Osteoblast (primary cell): ENCODE measurements around the gene SCLY. TPM values are rescaled to one million over a fixed set of nuclear protein-coding genes. Genes with fewer than 3 reads are reported as not detected.

Experiments
- DNase-seq: peaks from one replicate; pipeline ENCODE4 v3.0.0; 2011; ENCODE audit warnings: low spot score, mixed read lengths; ENCODE audit not compliant: insufficient read length; ENCODE audit errors: missing footprints
- H2AFZ ChIP-seq: 2 replicates; pipeline ENCODE4 v1.6.0; 2011; ENCODE audit warnings: mild to moderate bottlenecking, low read length
- H3K27ac ChIP-seq: 2 replicates; pipeline ENCODE4 v1.5.1; 2011; ENCODE audit warnings: mild to moderate bottlenecking, low read depth, low read length, moderate library complexity
- H3K27me3 ChIP-seq: 2 replicates; pipeline ENCODE4 v1.6.0; 2012; ENCODE audit warnings: mild to moderate bottlenecking, control low read depth, inconsistent platforms, low read length, moderate library complexity; ENCODE audit not compliant: insufficient read depth
- H3K36me3 ChIP-seq: 2 replicates; pipeline ENCODE4 v1.5.1; 2011; ENCODE audit warnings: mild to moderate bottlenecking, low read length, control low read depth, moderate library complexity; ENCODE audit not compliant: insufficient read depth
- H3K4me1 ChIP-seq: 2 replicates; pipeline ENCODE4 v1.5.1; 2011; ENCODE audit warnings: mild to moderate bottlenecking, low read length, control low read depth, moderate library complexity; ENCODE audit not compliant: insufficient read depth
- H3K4me2 ChIP-seq: 2 replicates; pipeline ENCODE4 v1.6.0; 2011; ENCODE audit warnings: mild to moderate bottlenecking, low read length; ENCODE audit not compliant: insufficient read depth
- H3K4me3 ChIP-seq: fragments of 200-600 bp; sonication (generic); 3 replicates; pipeline ENCODE4 v1.5.1; 2012; ENCODE audit warnings: mild to moderate bottlenecking, low read length, inconsistent platforms; ENCODE audit not compliant: insufficient read depth
- H3K79me2 ChIP-seq: 2 replicates; pipeline ENCODE4 v1.6.0; 2012; ENCODE audit warnings: mild to moderate bottlenecking, low read length, control low read depth, inconsistent platforms; ENCODE audit not compliant: insufficient read depth
- H3K9me3 ChIP-seq: 2 replicates; pipeline ENCODE4 v1.5.1; 2011; ENCODE audit warnings: low read depth, low read length, control low read depth
- H4K20me1 ChIP-seq: 2 replicates; pipeline ENCODE4 v1.6.0; 2012; ENCODE audit warnings: mild to moderate bottlenecking, low read length, control low read depth; ENCODE audit not compliant: insufficient read depth
- total RNA-seq: library from RNA; depleted of rRNA; stranded (reverse); fragments of >200 nt; gene quantifications from 2 replicates; pipeline ENCODE4 v1.2.3, GENCODE V29; 2012
- TF ChIP-seq, protein P1 (sequence below): IDR thresholded peaks from 2 replicates; pipeline ENCODE4 v1.5.1; 2011; ENCODE audit warnings: mild to moderate bottlenecking, low read depth, low read length, moderate library complexity; ENCODE audit errors: extremely low read depth

Gene SCLY
- total RNA-seq, 1 donor: 11.6 TPM

DNA sequence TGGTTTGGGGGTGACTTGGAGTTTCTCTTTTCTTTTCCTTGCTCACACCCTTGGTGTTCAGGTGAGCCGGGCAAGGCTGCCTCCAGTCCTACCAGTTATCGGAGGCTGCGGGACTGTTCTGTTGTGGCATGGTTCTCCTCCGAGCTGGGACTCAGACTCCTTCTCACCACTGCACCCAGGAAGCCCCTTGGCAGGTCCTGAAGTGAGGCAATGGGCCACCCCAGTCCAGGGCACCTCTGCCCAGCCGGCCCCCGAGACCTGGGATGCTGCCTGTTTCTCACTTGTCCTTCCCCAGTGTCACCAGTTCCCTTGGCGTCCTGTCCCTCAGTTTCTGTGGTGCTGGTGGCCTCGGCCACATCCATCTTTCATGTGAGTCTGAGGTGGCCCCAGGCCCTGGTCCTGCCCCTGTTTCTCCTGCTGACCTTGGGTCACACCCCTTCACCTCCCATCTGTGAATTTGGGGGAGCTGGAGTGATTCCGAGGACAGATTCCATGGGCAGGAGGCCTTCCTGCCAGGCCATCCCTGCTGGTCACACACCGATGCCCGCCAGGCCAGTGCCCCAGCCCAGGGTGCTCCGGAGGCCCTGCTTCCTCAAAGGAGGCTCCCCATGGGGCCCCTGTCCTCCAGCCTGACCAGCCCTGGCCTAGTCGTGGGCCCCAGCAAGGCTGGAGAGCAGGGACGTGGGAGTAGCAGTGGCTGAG is 71.1 kb downstream of the SCLY start:
- no peak overlapping the region for H2AFZ ChIP-seq
- H3K4me3 ChIP-seq: no peak overlapping the region
- H4K20me1 ChIP-seq: no peaks in the 10 kb centered on the region
- H3K27me3 ChIP-seq: no peaks in the 10 kb centered on the region
- TF ChIP-seq, protein P1, sequence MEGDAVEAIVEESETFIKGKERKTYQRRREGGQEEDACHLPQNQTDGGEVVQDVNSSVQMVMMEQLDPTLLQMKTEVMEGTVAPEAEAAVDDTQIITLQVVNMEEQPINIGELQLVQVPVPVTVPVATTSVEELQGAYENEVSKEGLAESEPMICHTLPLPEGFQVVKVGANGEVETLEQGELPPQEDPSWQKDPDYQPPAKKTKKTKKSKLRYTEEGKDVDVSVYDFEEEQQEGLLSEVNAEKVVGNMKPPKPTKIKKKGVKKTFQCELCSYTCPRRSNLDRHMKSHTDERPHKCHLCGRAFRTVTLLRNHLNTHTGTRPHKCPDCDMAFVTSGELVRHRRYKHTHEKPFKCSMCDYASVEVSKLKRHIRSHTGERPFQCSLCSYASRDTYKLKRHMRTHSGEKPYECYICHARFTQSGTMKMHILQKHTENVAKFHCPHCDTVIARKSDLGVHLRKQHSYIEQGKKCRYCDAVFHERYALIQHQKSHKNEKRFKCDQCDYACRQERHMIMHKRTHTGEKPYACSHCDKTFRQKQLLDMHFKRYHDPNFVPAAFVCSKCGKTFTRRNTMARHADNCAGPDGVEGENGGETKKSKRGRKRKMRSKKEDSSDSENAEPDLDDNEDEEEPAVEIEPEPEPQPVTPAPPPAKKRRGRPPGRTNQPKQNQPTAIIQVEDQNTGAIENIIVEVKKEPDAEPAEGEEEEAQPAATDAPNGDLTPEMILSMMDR: no peak
- peaks cover 11% of the 10 kb centered on the region for H3K4me1 ChIP-seq
- no peaks in the 10 kb centered on the region for H3K36me3 ChIP-seq
- no peak overlapping the region for H3K4me2 ChIP-seq
- no peak overlapping the region for H3K27ac ChIP-seq
- no peaks in the 10 kb centered on the region for H3K9me3 ChIP-seq
- no peaks in the 10 kb centered on the region for H3K79me2 ChIP-seq
- DNase-seq: peak; percentile 74

DNA sequence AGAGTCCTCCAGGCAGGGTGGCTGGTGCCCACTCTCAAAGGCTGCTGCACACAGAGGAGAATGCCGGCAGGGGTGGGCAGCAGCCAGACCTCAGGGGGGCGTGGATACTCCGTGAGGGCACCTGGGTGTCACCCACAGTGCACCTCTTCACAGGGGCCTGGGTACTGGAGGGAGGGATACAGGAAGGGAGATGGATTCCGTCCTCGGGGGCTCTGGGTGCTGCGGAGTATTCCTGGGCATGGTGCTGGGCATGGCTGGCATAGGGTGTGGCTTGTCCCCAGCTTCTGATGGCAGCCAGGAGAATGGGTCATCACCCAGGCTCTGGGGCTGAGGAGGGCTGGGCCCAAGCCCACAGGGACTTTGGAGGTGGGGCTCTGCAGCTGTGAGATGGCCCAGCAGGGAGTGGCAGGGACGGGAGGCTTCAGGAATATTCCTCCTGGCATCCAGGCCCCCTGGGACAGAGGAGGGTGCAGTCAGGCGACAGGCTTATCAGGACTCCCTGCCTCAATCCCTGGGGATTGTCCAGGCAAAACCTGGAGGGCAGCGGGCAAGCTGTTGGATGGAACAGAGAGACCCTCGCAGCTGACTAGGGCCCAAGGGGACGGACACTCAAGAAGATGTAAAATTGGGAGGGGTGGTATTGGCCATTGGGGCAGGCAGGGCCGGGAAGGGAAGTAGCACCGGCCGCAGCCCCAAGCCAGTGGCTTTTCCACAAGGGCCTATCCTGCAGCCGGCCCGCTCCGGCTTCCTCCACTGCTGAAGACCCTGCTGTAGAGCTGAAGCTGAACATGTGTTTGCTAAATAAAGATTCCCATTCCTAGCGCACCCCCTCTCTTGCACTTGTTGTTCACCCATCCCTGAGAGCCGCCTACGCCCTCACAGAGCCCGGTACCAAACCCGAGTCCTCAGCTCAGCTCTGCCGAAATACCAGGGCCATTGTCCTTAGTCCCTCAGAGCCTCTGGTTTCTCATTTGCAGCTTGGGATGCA is 72.0 kb downstream of the SCLY start:
- H3K27ac ChIP-seq: no peak overlapping the region

DNA sequence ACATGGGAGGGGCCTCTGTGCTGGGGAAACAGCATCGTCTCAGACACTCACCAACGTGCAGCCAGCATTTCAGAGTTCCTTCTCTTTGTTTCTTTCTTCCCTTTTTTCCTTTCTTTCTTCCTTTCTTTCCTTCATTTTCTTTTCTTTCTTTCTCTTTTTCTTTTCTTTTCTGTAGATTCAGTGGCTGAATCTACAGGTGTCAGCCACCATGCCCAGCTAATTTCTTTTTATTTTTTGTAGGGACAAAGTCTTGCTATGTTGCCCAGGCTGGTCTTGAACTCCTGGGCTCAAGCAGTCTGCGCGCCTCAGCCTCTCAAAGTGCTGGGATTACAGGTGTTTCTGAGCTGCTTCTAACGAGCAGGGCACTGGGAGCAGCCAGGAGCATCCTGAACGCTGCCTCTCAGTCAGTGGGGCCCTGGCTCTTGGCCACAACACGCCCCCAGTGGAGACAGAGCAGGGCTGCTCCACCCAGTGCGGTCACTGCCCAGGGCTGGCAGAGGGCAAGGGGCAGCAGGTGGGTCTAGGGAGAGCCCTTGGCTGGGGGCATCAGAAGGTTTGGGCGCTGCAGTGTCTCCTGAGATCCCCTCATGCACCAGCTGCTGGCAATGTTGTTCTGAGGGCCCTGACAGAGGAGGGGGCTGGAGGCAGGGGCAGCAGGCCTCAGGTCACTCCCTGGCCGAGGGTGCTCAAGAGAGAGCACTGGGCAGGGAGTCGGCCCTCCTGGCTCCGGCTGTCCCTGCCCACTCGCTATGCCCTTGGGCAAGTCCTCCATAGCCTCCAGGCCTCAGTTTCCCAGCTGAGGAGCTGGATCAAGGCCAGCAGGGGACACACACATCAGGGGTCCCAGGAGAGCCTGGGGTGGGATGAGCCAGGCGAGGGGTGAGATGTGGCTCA is 72.9 kb downstream of the SCLY start:
- DNase-seq: peak; percentile 88
- no peaks in the 10 kb centered on the region for H3K9me3 ChIP-seq
- H3K4me3 ChIP-seq: no peak overlapping the region
- H3K36me3 ChIP-seq: no peaks in the 10 kb centered on the region
- TF ChIP-seq, protein P1: no peak
- no peaks in the 10 kb centered on the region for H3K27me3 ChIP-seq
- H2AFZ ChIP-seq: no peak overlapping the region
- no peak overlapping the region for H3K27ac ChIP-seq
- no peak overlapping the region for H3K4me2 ChIP-seq
- no peaks in the 10 kb centered on the region for H3K4me1 ChIP-seq
- H3K79me2 ChIP-seq: no peaks in the 10 kb centered on the region
- H4K20me1 ChIP-seq: no peaks in the 10 kb centered on the region

More for the DNA sequence above, 72.0 kb downstream of the SCLY start:
- Histone ChIP-seq H3K4me2 (no peak overlapping the region), H3K36me3 (no peaks in the 10 kb centered on the region), H3K9me3 (no peaks in the 10 kb centered on the region), H3K4me3 (no peak overlapping the region), H3K79me2 (no peaks in the 10 kb centered on the region), H4K20me1 (no peaks in the 10 kb centered on the region), H3K27me3 (no peaks in the 10 kb centered on the region), H2AFZ (no peak overlapping the region), H3K4me1 (peaks cover 4% of the 10 kb centered on the region)
- DNase-seq: peak; percentile 86
- TF ChIP-seq, protein P1: no peak
